IMR-90 (cell line): Measurements from ENCODE around the gene PMF1.

Experiments used
- BHLHE40 ChIP-seq: fragments of 150-350 bp; IDR thresholded peaks from 2 replicates; pipeline ENCODE4 v1.6.1; 2016; ENCODE audit warnings: mild to moderate bottlenecking, low read depth, low read length
- CEBPB ChIP-seq: IDR thresholded peaks from 2 replicates; pipeline ENCODE4 v1.6.1; 2012; ENCODE audit warnings: low read depth, low read length, improper control_type of control experiment
- CHD1 ChIP-seq: IDR thresholded peaks from 2 replicates; pipeline ENCODE4 v1.6.1; 2012; ENCODE audit warnings: low read depth, low read length, improper control_type of control experiment
- CTCF ChIP-seq: conservative IDR thresholded peaks from 2 replicates; pipeline ENCODE4 v1.5.1; 2012; ENCODE audit warnings: mild to moderate bottlenecking, low read depth, low read length, improper control_type of control experiment
- FOS ChIP-seq: fragments of 150-350 bp; IDR thresholded peaks from 2 replicates; pipeline ENCODE4 v1.6.1; 2016; ENCODE audit warnings: low read depth, low read length
- POLR2A ChIP-seq: IDR thresholded peaks from 2 replicates; pipeline ENCODE4 v1.6.1; 2012; ENCODE audit warnings: mild to moderate bottlenecking, low read depth, low read length
- RAD21 ChIP-seq: IDR thresholded peaks from 2 replicates; pipeline ENCODE4 v1.6.1; 2012; ENCODE audit warnings: low read length, improper control_type of control experiment
- RCOR1 ChIP-seq: IDR thresholded peaks from 2 replicates; pipeline ENCODE4 v1.6.1; 2012; ENCODE audit warnings: mild to moderate bottlenecking, low read length, improper control_type of control experiment; ENCODE audit not compliant: insufficient replicate concordance
- RFX5 ChIP-seq: IDR thresholded peaks from 2 replicates; pipeline ENCODE4 v1.8.0; 2012; ENCODE audit warnings: low read depth, mild to moderate bottlenecking, low read length, moderate library complexity
- USF2 ChIP-seq: fragments of 150-350 bp; IDR thresholded peaks from 2 replicates; pipeline ENCODE4 v1.6.1; 2017; ENCODE audit warnings: mild to moderate bottlenecking, antibody characterized with exemption, low read length, low read depth

- TF ChIP-seq CTCF: no peak
- TF ChIP-seq RFX5: no peak
- TF ChIP-seq POLR2A: no peak
- no peak for TF ChIP-seq RAD21
- no peak for TF ChIP-seq BHLHE40
- TF ChIP-seq USF2: no peak
- TF ChIP-seq RCOR1: no peak
- TF ChIP-seq CHD1: no peak
- TF ChIP-seq FOS: no peak
- TF ChIP-seq CEBPB: no peak
Measured at GRCh38 chr1:156164125-156164831, 48.5 kb upstream of the PMF1 start.
